Muscle of back (tissue), 11 donors: Measurements from ENCODE around the gene FAM219A. TPM values are rescaled to one million over a fixed set of nuclear protein-coding genes. Genes with fewer than 3 reads are reported as not detected.
A peak's percentile ranks its signal among the peaks of the same experiment; 100 is the strongest.
"Not testable (repeated sequence)": the region's sequence is repeated elsewhere in the genome, so short reads cannot be mapped to it uniquely, and the experiment has no call there.

Experiments
- DNase-seq, 3 donors: peaks; one replicate each; pipeline versions ENCODE4 v3.0.0 to v3.0.0-alpha.2; 2013
- polyA plus RNA-seq, 10 donors: library from polyadenylated mRNA; unstranded; fragments of 120-200 nt; gene quantifications; one replicate each; pipeline ENCODE4 v1.2.1, GENCODE V29; 2013; ENCODE audit not compliant: insufficient read length in 10 of 10

The FAM219A gene
- polyA plus RNA-seq, 10 donors, result 9.8 to 15.0 (median 11.8) TPM

DNA sequence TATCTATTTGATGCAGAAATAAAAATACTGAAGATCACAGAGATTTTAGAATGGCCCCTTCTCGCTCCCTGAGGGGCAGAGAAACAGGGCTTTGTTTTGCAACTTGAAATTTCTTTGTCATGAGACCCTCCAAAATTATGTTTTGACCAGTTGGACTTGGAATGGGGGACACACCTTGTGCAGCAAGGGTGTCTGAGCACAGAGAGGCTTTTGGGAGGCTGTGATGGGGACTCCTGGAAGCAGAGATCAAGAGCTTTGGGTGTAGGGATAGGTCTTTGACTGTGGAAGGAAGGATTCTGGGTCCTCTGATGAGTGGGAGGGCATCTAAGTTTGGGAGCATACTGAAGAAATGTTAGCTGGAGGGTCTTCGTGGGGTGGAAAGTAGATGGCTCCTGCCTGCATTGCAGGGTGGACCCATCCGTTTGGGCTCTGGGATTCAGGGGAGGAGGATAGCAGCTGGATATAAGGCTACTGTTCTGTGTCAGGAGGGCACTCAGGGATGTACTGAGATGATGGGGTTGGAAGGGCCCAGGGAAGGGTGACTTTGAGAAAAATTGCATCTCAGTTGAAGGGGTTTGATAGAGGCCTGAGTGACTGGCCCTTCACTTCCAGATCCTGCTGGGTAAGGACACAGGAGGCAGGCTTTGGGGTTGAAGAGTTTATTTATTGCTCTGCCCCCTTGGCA is 79.9 kb downstream of the FAM219A start:
- no peak for DNase-seq

GRCh38 chr9:34377404-34377746 is 81.0 kb downstream of the FAM219A start:
- DNase-seq, result no peak

- DNase-seq, result peak; percentile 80 to 93 (median 81)
Observed at GRCh38 chr9:34376596-34377403, 81.6 kb downstream of the FAM219A start, which contains the start of gene MYORG. Gene MYORG (minus strand): TSS chr9:34376898. CDS start chr9:34372943, 3,955 bp downstream.

- peak in 2 of 3 donors; percentile 44 to 61 for DNase-seq
Observed at GRCh38 chr9:34375901-34376595, 82.3 kb downstream of the FAM219A start.

- no peak for DNase-seq
Observed at GRCh38 chr9:34374905-34375552, 83.3 kb downstream of the FAM219A start.

DNA sequence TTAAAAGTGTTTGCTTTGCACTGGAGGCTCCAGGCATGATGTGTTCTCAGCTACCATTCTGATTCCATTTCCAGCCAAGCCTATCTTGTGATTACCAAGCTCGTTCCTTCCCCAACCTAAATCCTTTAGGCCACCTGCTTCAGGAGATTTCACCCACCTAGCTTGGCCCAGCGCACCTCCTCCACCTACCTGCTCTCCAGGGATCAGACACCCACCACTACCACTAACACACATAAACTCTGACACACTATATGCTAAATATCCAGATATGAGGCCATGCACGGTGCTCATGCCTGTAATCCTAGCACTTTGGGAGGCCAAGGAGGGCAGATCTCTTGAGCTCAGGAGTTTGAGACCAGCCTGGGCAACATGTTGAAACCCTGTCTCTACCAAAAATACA is 84.0 kb downstream of the FAM219A start:
- no peak for DNase-seq

DNA sequence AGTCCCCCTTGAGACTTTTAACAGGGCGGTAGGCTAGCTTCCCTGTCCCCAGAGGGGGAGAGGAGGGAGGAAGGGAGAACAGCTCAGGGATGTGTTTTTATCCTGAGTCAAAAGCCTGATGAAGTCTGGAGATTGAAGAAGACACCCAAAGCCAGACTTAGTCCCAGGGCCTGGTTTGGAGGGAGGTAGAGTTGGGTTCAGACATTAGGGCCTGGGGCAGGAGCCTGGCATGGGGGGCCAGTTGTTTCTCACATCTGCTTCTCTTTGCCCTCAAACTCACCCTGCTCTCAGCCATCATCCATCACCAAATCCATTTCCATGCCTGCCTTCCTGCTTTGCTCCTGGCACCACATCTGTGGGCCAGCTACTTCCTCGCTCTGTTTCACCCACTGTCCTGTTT is 84.6 kb downstream of the FAM219A start:
- no peak for DNase-seq

DNA sequence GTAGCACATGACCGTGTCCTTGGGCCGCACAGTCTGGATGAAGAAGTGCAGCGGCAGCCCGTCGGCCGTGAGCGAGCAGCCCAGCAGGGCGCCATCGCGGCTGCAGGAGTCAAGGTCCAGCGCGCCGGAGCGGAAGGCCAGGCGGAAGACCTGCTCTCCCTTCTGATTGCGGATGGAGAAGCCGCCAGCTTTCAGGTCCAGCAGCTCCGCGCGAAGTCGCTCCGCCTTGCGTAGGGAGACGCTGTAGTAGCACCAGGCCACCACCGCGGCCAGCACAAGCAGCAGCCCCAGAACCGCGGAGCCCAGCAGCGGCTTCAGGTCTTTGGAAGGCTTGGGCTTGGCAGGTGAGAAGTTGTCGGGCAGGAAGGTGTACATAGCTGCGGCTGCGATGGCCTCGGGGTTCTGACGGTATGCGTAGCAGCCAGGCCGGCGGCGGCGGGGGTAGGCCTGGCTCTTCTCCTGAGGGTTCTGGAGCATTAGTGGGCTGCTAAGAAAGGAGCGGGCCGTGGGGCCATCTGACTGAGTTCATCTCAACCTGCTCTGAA is 85.8 kb downstream of the FAM219A start:
- DNase-seq, result peak in 1 of 3 donors; percentile 33

GRCh38 chr9:34371886-34372466 is 86.4 kb downstream of the FAM219A start:
- DNase-seq, result no peak

- peak in 1 of 3 donors; percentile 47 for DNase-seq
Observed at GRCh38 chr9:34370970-34371880, 87.1 kb downstream of the FAM219A start.

DNA sequence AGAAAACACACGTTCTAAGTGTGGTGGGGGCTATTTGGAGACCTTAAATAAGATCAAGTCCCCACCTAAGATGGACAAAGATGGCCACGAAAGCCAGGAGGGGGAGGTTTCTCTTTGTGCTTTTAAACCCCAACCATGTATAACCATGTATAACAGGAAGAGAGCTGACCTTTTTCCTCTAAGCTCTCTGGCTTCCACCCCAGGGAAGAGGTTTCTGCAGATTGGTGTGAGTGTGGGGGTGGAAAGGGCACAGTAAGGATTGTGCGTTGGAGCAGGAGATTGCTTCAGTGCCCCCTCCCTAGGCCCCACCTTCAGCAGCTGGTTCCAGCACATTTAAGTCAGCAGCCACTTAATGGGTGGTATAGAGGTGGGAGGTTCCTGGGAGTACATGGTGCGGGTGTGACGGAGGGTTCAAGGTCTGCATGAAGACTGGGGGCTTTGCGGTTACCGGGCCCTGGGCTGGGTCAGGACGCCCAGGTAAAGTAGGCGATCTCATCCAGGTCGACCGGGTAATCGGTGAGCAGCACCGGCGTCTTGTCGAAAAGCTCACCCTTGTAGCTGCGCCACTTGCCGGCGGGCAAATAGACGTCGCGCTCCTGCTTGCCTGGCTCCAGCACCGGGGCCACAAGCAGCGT is 87.9 kb downstream of the FAM219A start:
- DNase-seq, result no peak

GRCh38 chr9:34369636-34370035 is 88.7 kb downstream of the FAM219A start:
- peak in 1 of 3 donors; percentile 7 for DNase-seq

DNA sequence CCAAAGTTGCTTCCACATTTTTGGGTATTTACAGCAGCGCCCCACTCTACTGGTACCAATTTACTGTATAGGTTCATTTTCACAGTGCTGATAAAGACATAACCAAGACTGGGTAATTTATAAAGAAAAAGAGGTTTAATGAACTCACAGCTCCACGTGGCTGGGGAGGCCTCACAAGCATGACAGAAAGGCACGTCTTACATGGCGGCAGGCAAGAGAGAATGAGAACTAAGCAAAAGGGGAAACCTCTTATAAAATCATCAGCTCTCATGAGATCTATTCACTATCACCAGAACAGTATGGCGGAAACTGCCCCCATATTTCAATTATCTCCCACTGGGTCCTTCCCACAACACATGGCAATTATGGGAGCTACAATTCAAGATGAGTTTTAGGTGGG is 89.6 kb downstream of the FAM219A start:
- DNase-seq, result not testable (repeated sequence)

- not testable (repeated sequence) for DNase-seq
Observed at GRCh38 chr9:34367751-34368410, 90.5 kb downstream of the FAM219A start.

- no peak for DNase-seq
Observed at GRCh38 chr9:34366365-34366764, 92.0 kb downstream of the FAM219A start.

- no peak for DNase-seq
Observed at GRCh38 chr9:34365282-34365681, 93.1 kb downstream of the FAM219A start.

DNA sequence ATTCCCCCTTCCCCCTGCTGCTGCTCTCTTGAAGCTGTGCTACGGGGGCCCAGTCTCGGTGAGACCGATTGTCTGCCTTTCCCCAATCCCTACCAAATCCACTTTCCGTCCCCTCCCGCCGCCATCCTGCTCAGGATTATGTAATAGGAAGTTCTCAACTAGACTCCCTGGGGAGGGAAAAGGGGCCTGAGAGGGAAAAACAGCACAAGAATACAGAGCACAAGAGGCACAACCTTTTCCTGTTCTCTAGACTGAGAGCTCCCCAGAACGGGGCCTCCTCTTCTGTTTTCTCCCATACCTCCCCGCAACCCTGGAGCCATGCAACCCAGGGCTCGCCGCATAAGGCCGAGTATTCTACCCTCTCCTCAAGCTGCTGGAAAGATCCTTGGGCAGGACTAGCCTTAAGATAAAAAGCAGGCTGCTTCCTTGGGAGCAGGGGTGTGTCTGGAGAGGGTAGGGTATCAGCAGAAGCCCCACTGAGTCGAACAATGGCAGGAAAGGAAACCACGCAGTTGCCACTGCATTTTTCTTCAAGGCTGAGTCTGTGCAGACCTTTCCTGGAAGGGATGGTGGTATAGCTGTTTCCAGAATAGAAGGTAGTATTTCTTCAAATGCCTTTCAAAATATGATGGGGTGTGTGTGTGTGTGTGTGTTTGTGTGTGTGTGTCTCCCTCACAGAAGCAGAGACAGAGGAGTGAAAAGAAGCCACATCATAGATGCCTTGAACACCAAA is 94.6 kb downstream of the FAM219A start:
- DNase-seq, result peak in 2 of 3 donors; percentile 67 to 91

DNA sequence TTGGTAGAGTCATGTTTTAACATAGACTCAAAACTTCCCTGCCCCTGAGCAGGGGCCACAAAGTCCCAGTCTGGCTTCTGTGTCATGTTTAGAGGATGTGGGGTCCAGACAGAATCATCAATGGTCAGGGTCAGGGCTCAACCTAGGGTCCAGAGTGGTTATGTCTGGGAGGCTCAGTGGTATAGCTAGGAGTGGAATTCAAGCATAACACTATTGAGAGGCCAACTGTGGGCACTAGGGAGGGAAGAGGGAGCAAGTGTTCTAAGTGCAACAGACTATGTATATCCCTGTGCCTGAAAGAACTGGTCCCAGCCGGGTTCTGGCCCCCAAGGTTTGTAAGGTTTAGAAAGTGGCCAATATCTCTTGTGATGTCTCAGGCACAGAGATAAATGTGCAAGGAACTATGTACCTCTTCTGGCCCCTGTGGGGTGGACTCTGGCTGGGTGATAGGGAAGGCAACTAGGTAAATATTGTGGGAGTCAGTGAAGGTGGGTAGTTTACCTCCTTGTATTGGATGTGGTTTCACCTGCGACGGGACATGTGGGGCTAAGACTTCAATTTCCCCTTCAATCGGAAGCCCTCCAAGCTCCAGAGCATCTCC is 95.7 kb downstream of the FAM219A start:
- DNase-seq, result no peak
